AML-193 (cell line): ENCODE data around the gene CNTNAP2.

ENCODE experiments used
- DNase-seq, 2 experiments: peaks; one replicate each; lab custom pipeline; 2025; lab: John Stamatoyannopoulos, UW

The CNTNAP2 gene

GRCh38 chr7:147251751-147252325, 1135.2 kb downstream of the CNTNAP2 start:
- DNase-seq = no peak

- DNase-seq = no peak
These were observed 1145.1 kb downstream of the CNTNAP2 start for GRCh38 chr7:147261693-147262092.

- DNase-seq = no peak
These were observed 1148.9 kb downstream of the CNTNAP2 start for GRCh38 chr7:147265528-147265927.

- no peak for DNase-seq
These were observed 1159.5 kb downstream of the CNTNAP2 start for GRCh38 chr7:147276106-147276505.

- no peak for DNase-seq
These were observed 1160.3 kb downstream of the CNTNAP2 start for GRCh38 chr7:147276783-147277370.

GRCh38 chr7:147279514-147279913, 1162.9 kb downstream of the CNTNAP2 start:
- DNase-seq = no peak

GRCh38 chr7:147279964-147280374, 1163.4 kb downstream of the CNTNAP2 start:
- no peak for DNase-seq

GRCh38 chr7:147282204-147282603, 1165.6 kb downstream of the CNTNAP2 start:
- no peak for DNase-seq

- no peak for DNase-seq
These were observed 1179.6 kb downstream of the CNTNAP2 start for GRCh38 chr7:147296201-147296600.

- DNase-seq = no peak
These were observed 1180.4 kb downstream of the CNTNAP2 start for GRCh38 chr7:147296986-147297385.

GRCh38 chr7:147298611-147299043, 1182.0 kb downstream of the CNTNAP2 start:
- DNase-seq = no peak

GRCh38 chr7:147300293-147300692, 1183.7 kb downstream of the CNTNAP2 start:
- DNase-seq = no peak

GRCh38 chr7:147304376-147304775, 1187.8 kb downstream of the CNTNAP2 start:
- no peak for DNase-seq

- DNase-seq = no peak
These were observed 1189.2 kb downstream of the CNTNAP2 start for GRCh38 chr7:147305827-147306226.

- DNase-seq = no peak
These were observed 1191.9 kb downstream of the CNTNAP2 start for GRCh38 chr7:147308539-147308938.

GRCh38 chr7:147311336-147311735, 1194.7 kb downstream of the CNTNAP2 start:
- no peak for DNase-seq

GRCh38 chr7:147321504-147321903, 1204.9 kb downstream of the CNTNAP2 start:
- no peak for DNase-seq

- DNase-seq = no peak
These were observed 1216.4 kb downstream of the CNTNAP2 start for GRCh38 chr7:147332988-147333387.

GRCh38 chr7:147363101-147363500, 1246.5 kb downstream of the CNTNAP2 start:
- DNase-seq = no peak

- no peak for DNase-seq
These were observed 1259.6 kb downstream of the CNTNAP2 start for GRCh38 chr7:147376192-147376591.

- no peak for DNase-seq
These were observed 1264.3 kb downstream of the CNTNAP2 start for GRCh38 chr7:147380926-147381325.

- no peak for DNase-seq
These were observed 1277.7 kb downstream of the CNTNAP2 start for GRCh38 chr7:147394329-147394728.

- no peak for DNase-seq
These were observed 1283.7 kb downstream of the CNTNAP2 start for GRCh38 chr7:147400221-147400689.

GRCh38 chr7:147400925-147401324, 1284.3 kb downstream of the CNTNAP2 start:
- no peak for DNase-seq
